Stimulated activated CD4-positive, alpha-beta T cell treated with anti-CD3 and anti-CD28 coated beads, Interleukin-15, amount 100 ng/mL, for 1 hour (primary cell): ENCODE data around the gene RASL12.
"Not testable (repeated sequence)": the region's sequence is repeated elsewhere in the genome, so short reads cannot be mapped to it uniquely, and the experiment has no call there.

Experiments
- DNase-seq, 2 donors: peaks; one replicate each; pipeline ENCODE4 v3.0.0-alpha.2; 2020; ENCODE audit warnings: low read depth in 1 of 2, low spot score in 1 of 2

Gene RASL12, protein sequence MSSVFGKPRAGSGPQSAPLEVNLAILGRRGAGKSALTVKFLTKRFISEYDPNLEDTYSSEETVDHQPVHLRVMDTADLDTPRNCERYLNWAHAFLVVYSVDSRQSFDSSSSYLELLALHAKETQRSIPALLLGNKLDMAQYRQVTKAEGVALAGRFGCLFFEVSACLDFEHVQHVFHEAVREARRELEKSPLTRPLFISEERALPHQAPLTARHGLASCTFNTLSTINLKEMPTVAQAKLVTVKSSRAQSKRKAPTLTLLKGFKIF

DNA sequence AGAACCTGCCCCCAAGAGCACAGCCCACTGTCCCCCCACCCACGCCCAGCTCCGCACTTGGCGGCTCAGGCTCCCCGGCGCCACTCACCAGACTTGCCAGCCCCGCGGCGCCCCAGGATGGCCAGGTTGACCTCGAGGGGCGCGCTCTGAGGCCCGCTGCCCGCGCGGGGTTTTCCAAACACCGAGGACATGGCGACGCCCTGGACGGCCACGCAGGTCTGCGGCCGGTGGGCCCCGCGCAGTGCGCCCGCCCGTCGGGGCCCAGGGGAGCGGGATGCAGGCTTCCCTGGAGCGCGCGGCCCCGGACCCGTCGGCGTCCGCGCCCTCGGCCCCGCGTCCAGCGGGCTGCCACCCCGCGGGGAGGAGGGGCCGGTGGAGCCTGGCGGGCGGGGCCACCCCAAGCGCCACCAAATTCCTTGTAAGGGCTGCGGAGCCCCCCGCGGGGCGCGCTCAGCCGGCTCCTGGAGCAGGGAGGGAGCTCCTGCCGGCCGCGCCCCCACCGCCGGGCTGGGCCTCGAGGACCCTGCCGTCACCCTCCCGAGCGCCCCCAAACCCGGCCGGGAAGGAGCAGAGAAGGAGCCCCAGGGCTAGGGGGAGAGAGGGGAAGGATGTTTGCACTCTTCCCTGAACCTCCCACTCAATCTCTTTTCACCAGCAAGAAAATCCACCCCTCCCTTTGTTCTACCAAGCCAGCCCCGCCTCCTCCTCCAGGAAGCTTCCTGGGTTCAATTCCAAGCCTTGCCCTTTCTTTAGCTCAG, at the start of gene RASL12:
TSS of gene RASL12 (minus strand) at position 347 of the 758 bp plus-strand sequence. CDS start at position 191, 156 bp downstream.
- no peak for DNase-seq

GRCh38 chr15:65115542-65115941, 47.8 kb upstream of the RASL12 start:
- no peak for DNase-seq

DNA sequence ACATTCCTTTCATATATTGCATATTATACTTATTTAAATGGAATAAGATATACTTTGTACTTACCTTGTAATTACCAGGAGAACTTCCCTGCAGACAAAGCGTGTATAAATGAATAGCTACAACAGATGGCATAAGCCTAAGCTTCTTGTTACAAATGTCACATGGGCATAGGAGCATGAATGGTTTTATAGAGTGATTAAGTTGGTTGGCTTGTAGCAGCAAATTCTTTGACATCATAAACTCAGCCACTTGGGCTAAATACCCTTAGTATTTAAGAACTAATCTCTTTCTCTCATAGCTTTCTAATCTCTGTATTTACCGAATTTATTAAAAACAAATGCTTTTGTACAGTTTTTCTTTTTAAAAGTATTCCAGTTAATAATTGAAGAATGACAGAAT, 47.3 kb upstream of the RASL12 start, which contains the start of gene UBAP1L:
TSS of gene UBAP1L (minus strand) at position 115 of the 400 bp plus-strand sequence. CDS start 8,985 bp downstream, outside the sequence.
- DNase-seq: no peak

DNA sequence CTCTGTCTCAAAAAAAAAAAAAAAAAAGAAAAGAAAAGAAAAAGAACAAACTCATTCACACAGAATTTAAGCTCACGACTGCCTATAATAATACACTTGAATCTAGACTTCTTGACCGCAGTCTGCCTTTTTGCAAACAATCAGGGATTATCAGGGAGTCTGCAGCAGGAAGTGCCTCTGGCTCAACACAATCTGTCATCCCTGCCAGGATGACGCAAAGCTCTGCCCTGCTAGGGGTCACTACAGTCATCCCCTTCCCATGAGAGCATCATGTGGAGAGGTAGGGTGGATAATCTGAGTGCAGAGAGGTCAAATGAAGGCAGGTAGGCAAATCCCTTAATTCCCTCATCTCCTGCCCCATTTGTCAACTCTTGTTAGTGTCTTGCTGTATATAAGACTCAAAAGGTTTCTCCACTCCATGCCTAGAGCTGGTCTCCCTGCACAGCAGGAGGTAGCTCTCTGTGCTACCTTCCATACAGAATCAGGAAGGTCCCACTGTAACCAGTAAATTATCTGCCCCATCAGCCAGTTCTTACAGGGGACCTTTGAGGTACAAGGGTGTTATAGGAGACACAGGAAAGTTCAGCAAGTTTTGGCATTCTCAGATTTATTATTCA, 43.0 kb upstream of the RASL12 start:
- DNase-seq: no peak

DNA sequence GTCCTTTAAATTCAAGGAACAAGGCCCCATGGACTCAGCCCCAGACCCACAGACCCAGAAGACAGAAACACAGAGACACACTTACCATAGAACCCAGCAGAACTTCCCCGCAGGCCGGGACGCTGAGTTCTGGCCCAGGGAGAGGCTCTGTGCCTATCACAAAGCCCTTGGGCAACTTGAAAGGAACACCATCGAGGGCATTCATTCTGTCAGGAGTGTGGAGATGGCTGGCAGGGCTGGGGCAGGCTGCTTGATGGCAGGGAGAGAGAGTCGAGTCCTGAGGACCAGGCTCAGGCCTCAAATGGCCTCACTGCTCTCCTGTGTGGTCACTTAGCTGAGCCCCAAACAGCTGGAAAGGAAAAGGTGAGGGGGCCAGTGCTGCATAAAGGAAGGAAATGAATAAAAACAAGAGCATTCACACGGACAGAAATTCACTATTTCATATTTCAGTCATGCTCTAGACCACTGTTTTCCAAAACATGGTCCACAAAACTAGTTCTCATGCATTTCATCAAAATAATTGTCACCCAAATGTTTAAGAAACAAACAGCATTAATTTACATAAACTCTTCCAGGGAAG, 38.3 kb upstream of the RASL12 start:
- DNase-seq: no peak

DNA sequence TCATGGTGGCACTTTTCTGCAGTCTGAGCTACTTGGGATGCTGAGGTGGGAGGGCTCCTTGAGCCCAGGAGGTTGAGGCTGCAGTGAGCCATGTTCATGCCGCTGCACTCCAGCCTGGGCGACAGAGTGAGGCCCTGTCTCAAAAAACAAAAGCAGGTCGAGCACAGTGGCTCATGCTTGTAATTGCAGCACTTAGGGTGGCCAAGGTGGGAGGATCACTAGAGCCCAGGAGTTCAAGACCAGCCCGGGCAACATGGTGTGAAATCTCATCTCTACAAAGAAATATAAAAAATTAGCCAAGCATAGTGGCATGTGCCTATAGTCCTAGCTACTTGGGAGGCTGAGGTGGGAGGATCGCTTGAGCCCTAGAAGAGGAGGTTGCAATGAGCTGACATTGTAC, 37.2 kb upstream of the RASL12 start:
- DNase-seq: no peak

DNA sequence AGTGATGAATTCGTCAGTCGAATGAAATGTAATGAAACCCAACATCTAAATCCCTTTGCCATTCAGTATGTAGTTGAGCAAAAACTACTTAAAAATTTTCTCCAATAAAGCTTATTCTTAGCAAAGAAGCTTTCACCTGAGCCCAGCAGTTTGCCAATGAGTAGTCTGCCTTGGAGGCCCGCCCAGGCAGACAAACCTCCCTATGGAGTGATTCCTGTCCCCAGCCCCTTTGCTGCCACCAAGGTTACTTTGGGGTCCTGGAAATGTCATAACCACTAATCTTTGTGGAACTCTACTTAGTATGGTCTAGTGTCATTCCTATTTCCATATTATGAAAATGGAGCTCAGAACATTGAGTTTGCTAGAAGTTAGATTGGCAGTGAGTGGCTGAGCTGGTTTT, 35.1 kb upstream of the RASL12 start:
- DNase-seq: no peak

DNA sequence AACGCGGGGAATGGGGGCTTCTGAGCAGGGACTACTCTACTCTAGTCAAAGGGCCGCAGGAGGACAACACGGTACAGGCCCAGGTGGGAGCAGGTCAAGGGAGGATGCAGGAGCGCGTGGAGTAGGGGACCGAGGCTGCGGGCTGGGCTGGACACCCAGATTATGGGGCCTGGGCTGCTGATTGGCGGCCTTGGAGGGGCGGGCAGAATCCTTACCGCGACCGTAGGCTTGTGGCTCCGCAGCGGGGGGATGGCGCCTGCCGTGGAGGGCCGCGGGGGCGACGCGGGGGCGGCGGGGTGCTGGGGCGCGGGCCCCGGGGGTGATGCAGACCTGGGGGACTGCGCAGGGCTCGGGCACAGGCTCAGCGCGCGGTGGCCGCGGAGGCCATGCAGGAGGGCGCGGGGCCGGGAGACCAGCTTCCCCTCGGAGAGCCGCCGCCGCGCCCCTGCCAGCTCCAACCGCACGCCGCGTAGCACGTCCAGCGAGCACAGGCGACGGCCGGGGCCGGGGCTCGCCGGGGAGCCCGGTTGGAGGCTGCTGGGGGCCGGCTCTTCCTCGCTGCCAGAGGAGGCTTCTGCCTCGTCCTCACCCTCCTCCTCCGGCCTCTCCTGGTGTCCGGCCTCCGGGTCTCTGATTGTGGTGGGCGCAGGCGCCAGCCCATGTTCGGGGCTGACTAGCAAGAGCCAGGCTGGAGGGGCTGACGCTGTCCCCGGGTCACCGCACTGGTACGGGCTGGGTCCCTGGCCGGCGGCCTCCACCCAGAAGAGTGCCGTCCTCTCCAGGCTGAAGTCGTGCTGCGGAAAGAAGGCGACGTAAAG, 34.3 kb upstream of the RASL12 start:
- DNase-seq: no peak

GRCh38 chr15:65101411-65101890, 33.7 kb upstream of the RASL12 start:
- DNase-seq: peak in 1 of 2 donors; percentile 18

DNA sequence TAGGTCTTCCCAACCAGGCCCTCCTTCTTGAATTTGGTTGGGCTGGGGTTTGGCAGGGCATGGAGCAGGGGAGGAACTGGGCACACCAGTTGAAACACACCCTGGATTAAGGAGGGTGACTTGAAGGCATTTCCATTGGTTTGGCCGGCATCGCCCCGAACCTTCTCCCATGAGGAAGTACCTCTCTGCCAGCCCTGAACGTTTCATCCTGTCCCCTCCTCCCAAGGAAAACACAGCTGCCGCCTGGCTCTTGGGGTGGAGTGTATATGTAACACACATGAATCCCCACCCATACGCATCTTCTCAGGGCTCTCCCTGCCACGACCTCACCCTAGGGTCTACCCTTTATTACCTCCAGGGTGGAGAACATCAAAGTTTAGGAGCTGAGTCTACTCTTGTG, 32.7 kb upstream of the RASL12 start:
- DNase-seq: no peak

DNA sequence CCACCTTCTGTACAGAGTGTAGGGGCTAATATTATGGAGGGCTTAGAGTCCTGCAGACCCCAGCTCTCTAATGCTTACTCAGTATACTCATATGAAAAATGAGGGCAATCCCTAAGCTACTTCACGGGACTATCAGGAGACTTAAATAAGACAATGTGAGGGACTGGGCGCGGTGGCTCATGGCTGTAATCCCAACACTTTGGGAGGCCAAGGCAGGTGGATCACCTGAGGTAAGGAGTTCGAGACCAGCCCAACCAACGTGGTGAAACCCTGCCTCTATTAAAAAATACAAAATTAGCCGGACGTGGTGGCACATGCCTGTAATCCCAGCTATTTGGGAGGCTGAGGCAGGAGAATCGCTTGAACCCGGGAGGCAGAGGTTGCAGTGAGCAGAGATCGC, 32.0 kb upstream of the RASL12 start:
- not testable (repeated sequence) for DNase-seq

- DNase-seq: no peak
Measured at GRCh38 chr15:65099336-65099735, 31.5 kb upstream of the RASL12 start.

GRCh38 chr15:65097651-65098263, 30.0 kb upstream of the RASL12 start:
- DNase-seq: no peak

DNA sequence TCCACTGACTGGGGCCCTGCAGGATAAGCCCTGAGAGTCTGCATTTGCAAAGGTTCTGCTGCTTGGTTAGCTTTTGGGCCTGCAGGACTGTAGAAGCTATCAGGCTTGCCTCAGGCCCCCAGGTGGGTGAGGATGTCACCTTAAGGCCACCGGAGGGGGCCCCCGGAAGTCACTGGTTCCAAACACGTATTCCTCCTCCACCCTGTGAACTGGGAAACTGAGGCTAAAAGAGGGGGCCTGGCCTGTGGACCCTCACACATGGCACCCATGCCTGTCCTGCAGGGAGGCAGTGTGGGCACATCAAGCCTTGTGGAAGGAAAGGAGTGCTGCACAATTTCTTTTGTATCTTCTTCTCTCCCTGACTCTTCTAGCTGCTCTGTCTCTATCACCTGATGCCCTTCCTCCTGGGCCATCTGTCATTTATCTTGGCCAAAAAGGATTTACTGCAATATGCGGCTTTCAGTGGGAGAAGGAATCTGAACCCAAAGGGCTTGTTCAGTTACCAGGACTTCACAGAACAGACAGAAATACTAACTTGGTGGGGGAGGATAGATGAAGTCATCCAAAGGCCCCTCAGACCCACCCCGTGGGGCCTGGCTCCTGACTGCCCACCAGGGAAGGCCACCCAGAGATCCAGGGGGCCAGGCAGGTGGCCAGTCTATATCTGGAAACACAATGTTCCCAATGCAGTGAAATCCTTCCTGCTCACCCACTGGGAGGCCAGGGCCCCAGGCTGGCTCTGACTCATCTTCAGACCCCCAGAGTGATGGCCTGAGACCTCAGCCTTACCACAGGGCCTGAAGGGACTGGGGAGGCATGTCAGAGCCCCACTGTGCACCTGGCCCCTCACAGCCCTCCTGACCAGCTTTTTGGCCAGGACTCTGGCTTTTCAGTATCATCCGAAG, 28.9 kb upstream of the RASL12 start:
- no peak for DNase-seq

GRCh38 chr15:65095747-65096104, 27.9 kb upstream of the RASL12 start:
- DNase-seq: no peak

- no peak for DNase-seq
Measured at GRCh38 chr15:65095011-65095746, 27.4 kb upstream of the RASL12 start.

DNA sequence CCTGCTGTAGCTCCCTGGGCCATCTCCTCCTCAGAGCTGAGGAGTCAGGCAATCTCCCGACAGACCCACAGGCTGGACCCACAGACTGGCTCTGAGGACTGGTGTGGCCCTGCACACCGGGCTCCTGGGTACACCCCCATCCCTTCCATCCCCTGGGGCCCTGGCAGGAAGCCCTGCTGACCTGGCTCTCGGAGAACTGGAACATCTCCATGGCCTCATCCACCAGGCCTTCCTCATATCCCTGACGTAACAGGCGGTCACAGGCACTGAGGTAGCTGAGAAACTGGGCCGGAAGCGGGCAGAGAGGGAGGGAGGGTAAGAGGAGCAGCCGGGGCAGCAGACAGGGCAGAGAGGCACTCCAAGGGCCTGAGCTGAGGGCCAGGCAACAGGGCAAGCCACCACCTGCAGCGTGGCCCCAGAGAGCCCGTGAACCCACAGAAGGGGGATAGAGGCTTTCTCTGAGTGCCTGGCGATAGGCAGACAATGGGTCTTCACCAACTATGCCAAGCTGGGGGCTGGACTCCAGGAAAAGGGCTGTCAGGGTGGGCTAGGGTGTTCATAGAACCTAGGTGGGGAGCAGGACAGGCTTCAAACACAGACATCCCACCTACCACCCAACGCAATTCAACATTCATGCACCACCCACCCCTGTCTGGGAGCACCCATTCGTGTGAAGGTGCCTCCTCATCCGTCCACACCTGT, 26.7 kb upstream of the RASL12 start:
- no peak for DNase-seq

DNA sequence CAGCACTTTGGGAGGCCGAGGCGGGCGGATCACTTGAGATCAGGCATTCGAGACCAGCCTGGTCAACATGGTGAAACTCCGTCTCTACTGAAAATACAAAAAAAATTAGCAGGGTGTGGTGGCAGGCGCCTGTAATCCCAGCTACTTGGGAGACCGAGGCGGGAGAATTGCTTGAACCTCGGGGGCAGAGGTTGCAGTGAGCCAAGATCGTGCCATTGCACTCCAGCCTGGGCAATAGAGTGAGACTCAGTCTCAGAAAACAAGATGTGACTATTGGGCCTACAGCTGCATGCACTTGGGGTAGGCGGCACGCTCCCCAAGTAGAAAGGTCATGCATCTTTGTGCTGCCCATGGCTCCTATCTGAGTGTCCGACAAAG, 26.0 kb upstream of the RASL12 start:
- DNase-seq: not testable (repeated sequence)
